C4-2B (cell line): ENCODE results near the gene DEDD2.

Source experiments
- H3K27ac ChIP-seq: fragments of 450-650 bp; 2 replicates; pipeline ENCODE4 v1.5.1; 2017
- CTCF ChIP-seq: fragments of 450-650 bp; conservative IDR thresholded peaks from 2 replicates; pipeline ENCODE4 v1.5.1; 2017; ENCODE audit warnings: mild to moderate bottlenecking
- ZFX ChIP-seq: fragments of 450-650 bp; IDR thresholded peaks from 2 replicates; pipeline ENCODE4 v1.6.1; 2017

The DEDD2 gene

GRCh38 chr19:42199440-42200115 is 17.9 kb downstream of the DEDD2 start:
- TF ChIP-seq ZFX (no peak), CTCF (no peak)
- H3K27ac ChIP-seq, result no peak overlapping the region

GRCh38 chr19:42198676-42199439 is 18.6 kb downstream of the DEDD2 start:
- TF ChIP-seq CTCF (no peak), ZFX (no peak)
- no peak overlapping the region for H3K27ac ChIP-seq

DNA sequence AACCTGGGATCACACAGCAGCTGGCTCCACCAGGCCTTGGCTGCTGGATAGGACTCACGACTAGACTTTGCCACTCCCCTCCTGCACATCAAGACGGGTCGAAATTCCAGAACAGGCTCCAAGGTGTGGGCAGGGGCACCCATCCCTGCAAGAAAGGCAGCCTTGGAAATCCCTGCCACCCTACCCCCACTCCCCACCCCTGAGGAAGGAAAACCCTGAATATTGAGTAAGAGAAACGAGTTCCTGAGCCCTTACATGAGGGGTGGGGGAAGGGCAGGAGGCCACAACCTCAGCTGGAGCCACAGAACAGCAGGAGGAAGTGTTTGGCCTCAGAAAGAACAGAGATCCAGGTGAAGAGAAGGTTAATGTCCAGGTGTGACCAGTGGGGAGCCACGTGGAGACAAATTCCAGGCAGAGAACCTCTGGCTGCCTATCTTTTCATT is 20.1 kb downstream of the DEDD2 start:
- TF ChIP-seq ZFX, result no peak
- TF ChIP-seq CTCF, result no peak
- H3K27ac ChIP-seq, result no peak overlapping the region

GRCh38 chr19:42196011-42197001 is 21.2 kb downstream of the DEDD2 start:
- H3K27ac ChIP-seq, result no peak overlapping the region
- no peak for TF ChIP-seq ZFX
- TF ChIP-seq CTCF, result no peak

DNA sequence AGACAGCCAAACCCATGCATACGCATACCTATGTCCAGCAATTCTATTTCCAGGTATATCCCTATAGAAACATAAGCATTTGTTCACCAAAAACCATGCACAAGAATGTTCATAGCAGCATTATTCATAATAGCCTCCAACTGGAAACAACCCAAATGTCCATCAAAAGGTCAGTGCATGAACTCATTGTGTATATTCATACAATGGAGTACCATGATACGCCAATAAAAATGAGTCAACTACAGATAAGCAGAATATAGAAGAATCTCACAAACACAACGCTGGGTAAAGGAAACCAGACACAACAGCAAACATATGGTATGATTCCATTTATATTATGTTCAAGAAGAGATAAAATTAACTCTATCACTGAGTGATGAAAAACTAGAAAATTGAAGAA is 23.8 kb downstream of the DEDD2 start:
- TF ChIP-seq CTCF, result no peak
- TF ChIP-seq ZFX, result no peak
- no peak overlapping the region for H3K27ac ChIP-seq

DNA sequence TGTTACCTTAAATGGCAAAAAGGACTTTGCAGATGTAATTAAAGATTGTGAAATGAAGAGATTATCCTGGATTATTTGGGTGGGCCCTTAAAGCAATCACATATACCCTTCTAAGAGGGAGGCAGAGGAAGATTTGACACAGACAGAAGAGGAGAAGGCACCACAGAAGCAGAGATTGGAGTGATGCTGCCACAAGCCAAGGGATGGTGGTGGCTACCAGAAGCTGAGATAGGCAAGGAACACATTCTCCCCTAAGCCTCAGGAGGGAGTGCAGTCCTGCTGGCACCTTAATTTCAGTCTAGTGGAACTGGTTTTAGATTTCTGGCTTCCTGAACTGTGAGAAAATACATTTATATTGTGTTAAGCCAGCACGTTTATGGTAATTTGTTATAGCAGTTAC is 24.2 kb downstream of the DEDD2 start:
- no peak overlapping the region for H3K27ac ChIP-seq
- TF ChIP-seq ZFX (no peak), CTCF (no peak)
